GM21825 (cell line): ENCODE data around the gene FBXO15.

Experiments used
- ATAC-seq: cut with Tn5 transposase; IDR thresholded peaks from one replicate; pipeline ENCODE4 v1.9.1; 2021; ENCODE audit warnings: mild to moderate bottlenecking, moderate library complexity; ENCODE audit not compliant: unreplicated experiment

The FBXO15 gene

GRCh38 chr18:74153793-74154192 lies 6.2 kb upstream of the FBXO15 start:
- ATAC-seq: no peak

GRCh38 chr18:74153377-74153776 lies 5.7 kb upstream of the FBXO15 start:
- no peak for ATAC-seq

GRCh38 chr18:74152857-74153256 lies 5.2 kb upstream of the FBXO15 start:
- no peak for ATAC-seq

- ATAC-seq: no peak
Observed at GRCh38 chr18:74152270-74152669, 4.6 kb upstream of the FBXO15 start.

- no peak for ATAC-seq
Observed at GRCh38 chr18:74149878-74150277, 2.2 kb upstream of the FBXO15 start.

GRCh38 chr18:74148543-74149070 lies 973 bp upstream of the FBXO15 start:
- peak; percentile 9 for ATAC-seq

- ATAC-seq: no peak
Observed at GRCh38 chr18:74147491-74147778, 199 bp downstream of the FBXO15 start.

GRCh38 chr18:74146756-74147155 lies 878 bp downstream of the FBXO15 start:
- no peak for ATAC-seq

GRCh38 chr18:74142252-74142651 lies 5.4 kb downstream of the FBXO15 start:
- no peak for ATAC-seq

- no peak for ATAC-seq
Observed at GRCh38 chr18:74141667-74142066, 6.0 kb downstream of the FBXO15 start.

GRCh38 chr18:74140582-74140981 lies 7.1 kb downstream of the FBXO15 start:
- no peak for ATAC-seq

- ATAC-seq: no peak
Observed at GRCh38 chr18:74139888-74140287, 7.7 kb downstream of the FBXO15 start.

- no peak for ATAC-seq
Observed at GRCh38 chr18:74139411-74139810, 8.2 kb downstream of the FBXO15 start.

GRCh38 chr18:74137920-74138538 lies 9.6 kb downstream of the FBXO15 start:
- ATAC-seq: no peak

- ATAC-seq: no peak
Observed at GRCh38 chr18:74132201-74132600, 15.4 kb downstream of the FBXO15 start.

GRCh38 chr18:74131124-74131523 lies 16.5 kb downstream of the FBXO15 start:
- ATAC-seq: no peak

- ATAC-seq: no peak
Observed at GRCh38 chr18:74128159-74128558, 19.5 kb downstream of the FBXO15 start.

GRCh38 chr18:74126684-74127655 lies 20.7 kb downstream of the FBXO15 start:
- no peak for ATAC-seq

GRCh38 chr18:74124642-74125041 lies 23.0 kb downstream of the FBXO15 start:
- no peak for ATAC-seq

- ATAC-seq: no peak
Observed at GRCh38 chr18:74123200-74123599, 24.4 kb downstream of the FBXO15 start.

GRCh38 chr18:74116633-74117554 lies 30.7 kb downstream of the FBXO15 start:
- ATAC-seq: no peak
